K562 (cell line): ENCODE measurements around the gene PPM1N. TPM values are rescaled to one million over a fixed set of nuclear protein-coding genes. Genes with fewer than 3 reads are reported as not detected.

Experiments
- ATAC-seq: fragments of 200-7000 bp; cut with Tn5 transposase; 3 replicates; pipeline ENCODE4 v1.9.1; 2020; ENCODE audit warnings: moderate library complexity
- BruUV-seq: library from RNA; stranded (reverse); fragments of 400-500 nt; replicated peaks from 2 replicates; lab custom pipeline; 2021; lab: Mats Ljungman, UMichigan
- CTCF ChIA-PET: fragments of 300-600 bp; formaldehyde crosslinking; extraction: SDS; loops from one replicate; lab custom pipeline; 2021; ENCODE audit warnings: low intra/inter-chr PET ratio; lab: Yijun Ruan, JAX
- POLR2A ChIA-PET: fragments of 300-600, 350-650 bp; sonication (Branson Sonifier 250); formaldehyde crosslinking; extraction: SDS; loops from one replicate; lab custom pipeline; 2021; ENCODE audit warnings: antibody characterized with exemption, inconsistent platforms; lab: Yijun Ruan, JAX
- DNase-seq, 4 experiments: peaks; one replicate each; pipeline versions ENCODE4 v3.0.0 to v3.0.0-alpha.2; 2011 to 2018; ENCODE audit warnings: low spot score in 3 of 4, mixed read lengths in 3 of 4; ENCODE audit errors: extremely low read depth in 1 of 4
- FAIRE-seq: peaks from 2 replicates; lab custom pipeline; 2011; peaks lifted over from hg19 to GRCh38; lab: Jason Lieb, UNC
- H2AFZ ChIP-seq: 2 replicates; pipeline ENCODE4 v1.6.0; 2011; ENCODE audit warnings: low read depth, low read length, control low read depth, inconsistent platforms
- H3K27ac ChIP-seq: fragments of 200-600 bp; 3 replicates; pipeline ENCODE4 v1.8.0; 2011; ENCODE audit warnings: low read depth, mild to moderate bottlenecking, control low read depth, inconsistent platforms, low read length, moderate library complexity, mixed read lengths; ENCODE audit errors: extremely low read depth
- H3K27me3 ChIP-seq, 2 experiments: fragments of 300-600 bp in 1 of 2; 2 replicates in 1 of 2; 3 replicates in 1 of 2; pipeline versions ENCODE4 v1.6.0 to v1.8.0; 2011; ENCODE audit warnings: inconsistent platforms in 2 of 2, low read length in 2 of 2, mild to moderate bottlenecking in 1 of 2, mixed read lengths in 1 of 2, moderate library complexity in 1 of 2; ENCODE audit not compliant: control insufficient read depth in 2 of 2, insufficient read depth in 2 of 2
- H3K36me3 ChIP-seq: fragments of 300-600 bp; 3 replicates; pipeline ENCODE4 v1.8.0; 2011; ENCODE audit warnings: mild to moderate bottlenecking, low read length, inconsistent platforms; ENCODE audit not compliant: control insufficient read depth, insufficient read depth
- H3K4me1 ChIP-seq, 2 experiments: fragments of 200-600 bp in 1 of 2; replicated peaks in 1 of 2; 2 replicates in 1 of 2; 3 replicates in 1 of 2; pipeline versions ENCODE4 v1.5.1 to v1.8.0; 2011; ENCODE audit warnings: inconsistent platforms in 2 of 2, low read length in 2 of 2, mild to moderate bottlenecking in 1 of 2, mixed read lengths in 1 of 2, moderate library complexity in 1 of 2; ENCODE audit not compliant: control insufficient read depth in 2 of 2, insufficient read depth in 2 of 2
- H3K4me2 ChIP-seq: 2 replicates; pipeline ENCODE4 v1.6.1; 2011; ENCODE audit warnings: low read length, control low read depth, inconsistent platforms, mixed read lengths; ENCODE audit not compliant: insufficient read depth
- H3K4me3 ChIP-seq: fragments of 200-600 bp; sonication (generic), shearing (Covaris generic); 2 replicates; pipeline ENCODE4 v1.5.1; 2016; ENCODE audit warnings: control low read depth, inconsistent platforms
- H3K79me2 ChIP-seq: fragments of 200-600 bp; 3 replicates; pipeline ENCODE4 v1.8.0; 2011; ENCODE audit warnings: low read length, inconsistent platforms; ENCODE audit not compliant: control insufficient read depth, insufficient read depth
- H3K9ac ChIP-seq, 2 experiments: 2 replicates each; pipeline versions ENCODE4 v1.6.0 to v1.6.1; 2011; ENCODE audit warnings: low read depth in 2 of 2, low read length in 2 of 2, control low read depth in 1 of 2, inconsistent platforms in 1 of 2, mild to moderate bottlenecking in 1 of 2, mixed read lengths in 1 of 2; ENCODE audit not compliant: insufficient read depth in 1 of 2
- H3K9me1 ChIP-seq: one replicate; pipeline ENCODE4 v1.6.0; 2011; ENCODE audit warnings: inconsistent platforms, mild to moderate bottlenecking, low read length, moderate library complexity; ENCODE audit not compliant: control insufficient read depth, insufficient read depth
- H3K9me3 ChIP-seq: replicated peaks from 2 replicates; pipeline ENCODE4 v1.5.1; 2011; ENCODE audit warnings: low read depth, low read length, inconsistent platforms; ENCODE audit not compliant: control insufficient read depth, insufficient read depth
- H4K20me1 ChIP-seq: replicated peaks from 2 replicates; pipeline ENCODE4 v1.6.1; 2011; ENCODE audit warnings: low read length, inconsistent platforms, mixed read lengths; ENCODE audit not compliant: control insufficient read depth, insufficient read depth
- CTCFL ChIP-seq: IDR thresholded peaks from 2 replicates; pipeline ENCODE4 v1.6.1; 2011; ENCODE audit warnings: borderline replicate concordance, low read depth, mild to moderate bottlenecking, moderate library complexity, low read length; ENCODE audit not compliant: insufficient read depth, poor library complexity, severe bottlenecking
- HDGF ChIP-seq: fragments of 450-650 bp; IDR thresholded peaks from 2 replicates; pipeline ENCODE4 v1.6.1; 2016
- L3MBTL2 ChIP-seq: fragments of 450-650 bp; IDR thresholded peaks from 2 replicates; pipeline ENCODE4 v1.6.1; 2016; ENCODE audit warnings: mild to moderate bottlenecking, moderate library complexity
- MTF1 ChIP-seq: fragments of 250-450 bp; sonication (Bioruptor Pico); IDR thresholded peaks from 2 replicates; pipeline ENCODE4 v1.9.0; 2021; ENCODE audit warnings: moderate library complexity, mild to moderate bottlenecking, inconsistent platforms, borderline replicate concordance
- SAFB2 ChIP-seq: fragments of 200-400 bp; formaldehyde crosslinking; IDR thresholded peaks from 2 replicates; pipeline ENCODE4 v1.6.1; 2018; ENCODE audit warnings: borderline replicate concordance, low read length, low read depth, moderate library complexity; ENCODE audit not compliant: severe bottlenecking
- ZNF143 ChIP-seq: sonication (generic); formaldehyde crosslinking; IDR thresholded peaks from 2 replicates; pipeline ENCODE4 v1.9.0; 2022; ENCODE audit warnings: mild to moderate bottlenecking, missing genetic modification reagents
- WGBS: fragments of 100-300 bp; shearing (Covaris generic); methylation state at CpG from one replicate; pipeline ENCODE4 v1.1.6; 2016; ENCODE audit warnings: low coverage, mixed read lengths; ENCODE audit not compliant: insufficient coverage; ENCODE audit errors: missing lambda C conversion rate; 5-methylcytosine and 5-hydroxymethylcytosine counted together
- in situ Hi-C: fragments of 300-500 bp; cut with MboI; formaldehyde crosslinking; loops from 4 replicates; pipeline ENCODE4 v1.15.0; 2018; ENCODE audit warnings: inconsistent platforms, mixed read lengths
- intact Hi-C: fragments of 100-400 bp; cut with micrococcal nuclease; formaldehyde crosslinking; loops from 2 replicates; pipeline ENCODE4 v1.14.2; 2022
- polyA plus RNA-seq, 8 experiments: library from polyadenylated mRNA; depleted of rRNA in 4 of 8; stranded (reverse) in 5 of 8; unstranded in 3 of 8; fragments of >200 nt; fragmentation: Nextera tagmentation in 2 of 8; fragmentation: Illumina TruSeq in 1 of 8; extraction: Ambion mirVana in 2 of 8; extraction: Trizol in 1 of 8; gene quantifications; 2 replicates each; pipeline versions ENCODE4 v1.2.1 to v1.2.3, GENCODE V29; 2011 to 2014; ENCODE audit warnings: inconsistent platforms in 1 of 8, missing spikeins in 1 of 8
- total RNA-seq, 7 experiments: library from RNA; depleted of rRNA in 6 of 7; stranded (reverse); fragments of >200 nt in 6 of 7; fragmentation: Illumina TruSeq in 2 of 7; extraction: Trizol in 2 of 7; gene quantifications; 2 replicates each; pipeline versions ENCODE4 v1.2.1 to v1.2.3, GENCODE V29; 2011 to 2021; ENCODE audit warnings: low replicate concordance in 1 of 7
- TF ChIP-seq, protein P1 (sequence below): fragments of 200-600 bp; sonication (generic); IDR thresholded peaks from one replicate; pipeline ENCODE4 v1.6.1; 2012; ENCODE audit warnings: mild to moderate bottlenecking, low read depth, low read length, inconsistent platforms

The PPM1N gene
- total and polyA plus RNA-seq, 9 of the 15 experiments (the other 6 are each of a cell fraction or from before 2014, with no cell fraction given): 4.5 to 15.6 (median 8.7) TPM

GRCh38 chr19:45523642-45524256, 25.5 kb downstream of the PPM1N start:
- ChIA-PET POLR2A (interaction anchor here (0.7 to 0.9 kb wide), 4 partner anchors 8 to 117 kb away, joined by 3 to 4 read pairs (median 3); no protein-coding TSS in a partner anchor), CTCF (interaction anchor here (0.6 to 3.3 kb wide), 6 partner anchors 35 to 119 kb away, joined by 3 to 34 read pairs (median 4); no protein-coding TSS in a partner anchor)
- WGBS: 68% methylated on average over 9 of the region's 9 CpGs
- H3K27ac ChIP-seq: no peak overlapping the region
- peaks cover 5% of the 10 kb centered on the region for H3K9me1 ChIP-seq
- in situ Hi-C loops: loop anchor here (5.0 kb wide), 1 partner anchor 34 kb away; no protein-coding TSS in a partner anchor
- no peaks in the 10 kb centered on the region; the same call in 1 of the 2 replicates for H3K9me3 ChIP-seq
- H3K4me3 ChIP-seq: no peak overlapping the region
- no peak overlapping the region for H3K4me2 ChIP-seq
- no peaks in the 10 kb centered on the region for H3K27me3 ChIP-seq
- DNase-seq (peak; percentile 77 to 83 (median 82)), ATAC-seq (peak; percentile 86), FAIRE-seq (peak; percentile 85)
- no TSS peak for BruUV-seq
- intact Hi-C loops: loop anchor here (1.0 to 2.0 kb wide), 2 partner anchors 35 to 119 kb away; no protein-coding TSS in a partner anchor
- H3K9ac ChIP-seq: no peak overlapping the region
- peaks cover 93% of the 10 kb centered on the region for H3K36me3 ChIP-seq
- H2AFZ ChIP-seq: no peak overlapping the region
- peaks cover 3 to 32% of the 10 kb centered on the region in 2 experiments; a peak in 3 of 5 replicates for H3K4me1 ChIP-seq
- H3K79me2 ChIP-seq: no peaks in the 10 kb centered on the region; the same call in 2 of the 3 replicates
- peaks cover 10% of the 10 kb centered on the region for H4K20me1 ChIP-seq
- peak; percentile 49; the same call in 1 of the 2 replicates for TF ChIP-seq HDGF
- peak; percentile 59 for TF ChIP-seq CTCFL
- TF ChIP-seq MTF1 (CRISPR knock-in tag): no peak
- TF ChIP-seq L3MBTL2: peak; percentile 39; the same call in 1 of the 2 replicates
- TF ChIP-seq SAFB2: no peak
- TF ChIP-seq, protein P1, sequence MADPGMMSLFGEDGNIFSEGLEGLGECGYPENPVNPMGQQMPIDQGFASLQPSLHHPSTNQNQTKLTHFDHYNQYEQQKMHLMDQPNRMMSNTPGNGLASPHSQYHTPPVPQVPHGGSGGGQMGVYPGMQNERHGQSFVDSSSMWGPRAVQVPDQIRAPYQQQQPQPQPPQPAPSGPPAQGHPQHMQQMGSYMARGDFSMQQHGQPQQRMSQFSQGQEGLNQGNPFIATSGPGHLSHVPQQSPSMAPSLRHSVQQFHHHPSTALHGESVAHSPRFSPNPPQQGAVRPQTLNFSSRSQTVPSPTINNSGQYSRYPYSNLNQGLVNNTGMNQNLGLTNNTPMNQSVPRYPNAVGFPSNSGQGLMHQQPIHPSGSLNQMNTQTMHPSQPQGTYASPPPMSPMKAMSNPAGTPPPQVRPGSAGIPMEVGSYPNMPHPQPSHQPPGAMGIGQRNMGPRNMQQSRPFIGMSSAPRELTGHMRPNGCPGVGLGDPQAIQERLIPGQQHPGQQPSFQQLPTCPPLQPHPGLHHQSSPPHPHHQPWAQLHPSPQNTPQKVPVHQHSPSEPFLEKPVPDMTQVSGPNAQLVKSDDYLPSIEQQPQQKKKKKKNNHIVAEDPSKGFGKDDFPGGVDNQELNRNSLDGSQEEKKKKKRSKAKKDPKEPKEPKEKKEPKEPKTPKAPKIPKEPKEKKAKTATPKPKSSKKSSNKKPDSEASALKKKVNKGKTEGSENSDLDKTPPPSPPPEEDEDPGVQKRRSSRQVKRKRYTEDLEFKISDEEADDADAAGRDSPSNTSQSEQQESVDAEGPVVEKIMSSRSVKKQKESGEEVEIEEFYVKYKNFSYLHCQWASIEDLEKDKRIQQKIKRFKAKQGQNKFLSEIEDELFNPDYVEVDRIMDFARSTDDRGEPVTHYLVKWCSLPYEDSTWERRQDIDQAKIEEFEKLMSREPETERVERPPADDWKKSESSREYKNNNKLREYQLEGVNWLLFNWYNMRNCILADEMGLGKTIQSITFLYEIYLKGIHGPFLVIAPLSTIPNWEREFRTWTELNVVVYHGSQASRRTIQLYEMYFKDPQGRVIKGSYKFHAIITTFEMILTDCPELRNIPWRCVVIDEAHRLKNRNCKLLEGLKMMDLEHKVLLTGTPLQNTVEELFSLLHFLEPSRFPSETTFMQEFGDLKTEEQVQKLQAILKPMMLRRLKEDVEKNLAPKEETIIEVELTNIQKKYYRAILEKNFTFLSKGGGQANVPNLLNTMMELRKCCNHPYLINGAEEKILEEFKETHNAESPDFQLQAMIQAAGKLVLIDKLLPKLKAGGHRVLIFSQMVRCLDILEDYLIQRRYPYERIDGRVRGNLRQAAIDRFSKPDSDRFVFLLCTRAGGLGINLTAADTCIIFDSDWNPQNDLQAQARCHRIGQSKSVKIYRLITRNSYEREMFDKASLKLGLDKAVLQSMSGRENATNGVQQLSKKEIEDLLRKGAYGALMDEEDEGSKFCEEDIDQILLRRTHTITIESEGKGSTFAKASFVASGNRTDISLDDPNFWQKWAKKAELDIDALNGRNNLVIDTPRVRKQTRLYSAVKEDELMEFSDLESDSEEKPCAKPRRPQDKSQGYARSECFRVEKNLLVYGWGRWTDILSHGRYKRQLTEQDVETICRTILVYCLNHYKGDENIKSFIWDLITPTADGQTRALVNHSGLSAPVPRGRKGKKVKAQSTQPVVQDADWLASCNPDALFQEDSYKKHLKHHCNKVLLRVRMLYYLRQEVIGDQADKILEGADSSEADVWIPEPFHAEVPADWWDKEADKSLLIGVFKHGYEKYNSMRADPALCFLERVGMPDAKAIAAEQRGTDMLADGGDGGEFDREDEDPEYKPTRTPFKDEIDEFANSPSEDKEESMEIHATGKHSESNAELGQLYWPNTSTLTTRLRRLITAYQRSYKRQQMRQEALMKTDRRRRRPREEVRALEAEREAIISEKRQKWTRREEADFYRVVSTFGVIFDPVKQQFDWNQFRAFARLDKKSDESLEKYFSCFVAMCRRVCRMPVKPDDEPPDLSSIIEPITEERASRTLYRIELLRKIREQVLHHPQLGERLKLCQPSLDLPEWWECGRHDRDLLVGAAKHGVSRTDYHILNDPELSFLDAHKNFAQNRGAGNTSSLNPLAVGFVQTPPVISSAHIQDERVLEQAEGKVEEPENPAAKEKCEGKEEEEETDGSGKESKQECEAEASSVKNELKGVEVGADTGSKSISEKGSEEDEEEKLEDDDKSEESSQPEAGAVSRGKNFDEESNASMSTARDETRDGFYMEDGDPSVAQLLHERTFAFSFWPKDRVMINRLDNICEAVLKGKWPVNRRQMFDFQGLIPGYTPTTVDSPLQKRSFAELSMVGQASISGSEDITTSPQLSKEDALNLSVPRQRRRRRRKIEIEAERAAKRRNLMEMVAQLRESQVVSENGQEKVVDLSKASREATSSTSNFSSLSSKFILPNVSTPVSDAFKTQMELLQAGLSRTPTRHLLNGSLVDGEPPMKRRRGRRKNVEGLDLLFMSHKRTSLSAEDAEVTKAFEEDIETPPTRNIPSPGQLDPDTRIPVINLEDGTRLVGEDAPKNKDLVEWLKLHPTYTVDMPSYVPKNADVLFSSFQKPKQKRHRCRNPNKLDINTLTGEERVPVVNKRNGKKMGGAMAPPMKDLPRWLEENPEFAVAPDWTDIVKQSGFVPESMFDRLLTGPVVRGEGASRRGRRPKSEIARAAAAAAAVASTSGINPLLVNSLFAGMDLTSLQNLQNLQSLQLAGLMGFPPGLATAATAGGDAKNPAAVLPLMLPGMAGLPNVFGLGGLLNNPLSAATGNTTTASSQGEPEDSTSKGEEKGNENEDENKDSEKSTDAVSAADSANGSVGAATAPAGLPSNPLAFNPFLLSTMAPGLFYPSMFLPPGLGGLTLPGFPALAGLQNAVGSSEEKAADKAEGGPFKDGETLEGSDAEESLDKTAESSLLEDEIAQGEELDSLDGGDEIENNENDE: peak; percentile 10
- peak; percentile 93 for TF ChIP-seq ZNF143 (CRISPR knock-in tag)
